Hepatocyte (in vitro differentiated cells): Measurements from ENCODE around the gene PDE8B.

Source experiments
- CTCF ChIP-seq: fragments of 200-600 bp; sonication (generic); IDR thresholded peaks from 2 replicates; pipeline ENCODE4 v1.5.1; 2016; ENCODE audit warnings: antibody characterized with exemption, mild to moderate bottlenecking; ENCODE audit not compliant: poor library complexity
- EZH2 ChIP-seq: fragments of 200-600 bp; sonication (generic); IDR thresholded peaks from 2 replicates; pipeline ENCODE4 v1.6.1; 2016; ENCODE audit warnings: antibody characterized with exemption, mild to moderate bottlenecking, borderline replicate concordance
- EZH2phosphoT487 ChIP-seq: fragments of 200-600 bp; sonication (generic); IDR thresholded peaks from one replicate; pipeline ENCODE4 v1.6.1; 2018; ENCODE audit warnings: antibody characterized with exemption, mild to moderate bottlenecking, low read depth, moderate library complexity; ENCODE audit not compliant: unreplicated experiment, severe bottlenecking

GRCh38 chr5:77354454-77354853 is 144.0 kb downstream of the PDE8B start:
- TF ChIP-seq EZH2phosphoT487 (no peak), EZH2 (no peak), CTCF (no peak)
